ENCODE results near the gene APBB2. TPM values are rescaled to one million over a fixed set of nuclear protein-coding genes. Genes with fewer than 3 reads are reported as not detected.

Gene APBB2
- total RNA-seq, 4 donors from 2014 or later: 42.4 to 95.8 (median 51.3) TPM

DNA sequence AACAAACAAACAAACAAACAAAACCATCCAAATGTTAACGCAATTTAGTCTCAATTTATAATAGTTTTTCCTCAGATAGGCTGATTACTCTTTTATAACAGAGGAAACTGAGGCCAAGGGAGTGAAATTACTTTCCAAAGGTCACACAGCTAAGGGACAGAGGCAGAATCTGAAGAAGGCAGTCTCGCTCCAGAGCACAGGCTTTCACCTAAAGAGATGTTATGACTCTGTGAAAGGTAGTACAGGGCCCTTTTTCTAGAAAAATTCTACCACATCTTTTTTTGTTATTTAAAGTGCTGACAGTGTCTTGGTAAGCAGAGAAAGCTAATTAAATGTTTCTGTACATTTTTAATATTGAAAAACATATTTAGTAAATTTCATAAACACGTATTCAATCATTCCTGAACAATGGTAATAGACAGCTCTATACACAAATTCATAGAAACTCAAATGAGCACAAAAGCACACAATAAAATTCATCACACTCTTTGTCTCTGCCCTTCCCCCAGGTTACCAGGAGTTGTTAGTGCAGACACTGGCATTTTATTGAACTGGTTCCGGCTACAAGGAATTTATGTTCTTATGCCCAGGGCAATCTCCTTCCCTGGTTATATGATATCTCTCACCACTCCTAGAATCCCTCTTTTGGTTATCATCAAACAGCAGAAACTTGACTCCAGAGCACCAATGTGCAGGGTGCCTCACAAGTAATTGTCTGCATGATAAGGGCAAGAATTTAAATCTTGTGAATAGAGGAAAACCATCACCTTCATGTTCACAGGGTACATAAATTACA lies 7.7 kb upstream of the APBB2 start:
- Histone ChIP-seq H3K36me3 (no peaks in the 10 kb centered on the region), H3K4me3 (no peak overlapping the region), H3K27me3 (no peaks in the 10 kb centered on the region), H3K9me3 (no peaks in the 10 kb centered on the region), H3K27ac (no peak overlapping the region), H3K4me1 (peaks cover 3% of the 10 kb centered on the region)
- 87% methylated on average over 4 of the region's 4 CpGs for WGBS
- no peak for DNase-seq (ENCODE audit: low spot score in 2 of 2)
- TF ChIP-seq, protein P1, sequence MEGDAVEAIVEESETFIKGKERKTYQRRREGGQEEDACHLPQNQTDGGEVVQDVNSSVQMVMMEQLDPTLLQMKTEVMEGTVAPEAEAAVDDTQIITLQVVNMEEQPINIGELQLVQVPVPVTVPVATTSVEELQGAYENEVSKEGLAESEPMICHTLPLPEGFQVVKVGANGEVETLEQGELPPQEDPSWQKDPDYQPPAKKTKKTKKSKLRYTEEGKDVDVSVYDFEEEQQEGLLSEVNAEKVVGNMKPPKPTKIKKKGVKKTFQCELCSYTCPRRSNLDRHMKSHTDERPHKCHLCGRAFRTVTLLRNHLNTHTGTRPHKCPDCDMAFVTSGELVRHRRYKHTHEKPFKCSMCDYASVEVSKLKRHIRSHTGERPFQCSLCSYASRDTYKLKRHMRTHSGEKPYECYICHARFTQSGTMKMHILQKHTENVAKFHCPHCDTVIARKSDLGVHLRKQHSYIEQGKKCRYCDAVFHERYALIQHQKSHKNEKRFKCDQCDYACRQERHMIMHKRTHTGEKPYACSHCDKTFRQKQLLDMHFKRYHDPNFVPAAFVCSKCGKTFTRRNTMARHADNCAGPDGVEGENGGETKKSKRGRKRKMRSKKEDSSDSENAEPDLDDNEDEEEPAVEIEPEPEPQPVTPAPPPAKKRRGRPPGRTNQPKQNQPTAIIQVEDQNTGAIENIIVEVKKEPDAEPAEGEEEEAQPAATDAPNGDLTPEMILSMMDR (IDR thresholded peaks at IDR 0.05): no peak
- TF ChIP-seq EP300 (IDR thresholded peaks at IDR 0.05) (no peak), POLR2AphosphoS5 (IDR thresholded peaks at IDR 0.05) (no peak), POLR2A (IDR thresholded peaks at IDR 0.05) (no peak)

DNA sequence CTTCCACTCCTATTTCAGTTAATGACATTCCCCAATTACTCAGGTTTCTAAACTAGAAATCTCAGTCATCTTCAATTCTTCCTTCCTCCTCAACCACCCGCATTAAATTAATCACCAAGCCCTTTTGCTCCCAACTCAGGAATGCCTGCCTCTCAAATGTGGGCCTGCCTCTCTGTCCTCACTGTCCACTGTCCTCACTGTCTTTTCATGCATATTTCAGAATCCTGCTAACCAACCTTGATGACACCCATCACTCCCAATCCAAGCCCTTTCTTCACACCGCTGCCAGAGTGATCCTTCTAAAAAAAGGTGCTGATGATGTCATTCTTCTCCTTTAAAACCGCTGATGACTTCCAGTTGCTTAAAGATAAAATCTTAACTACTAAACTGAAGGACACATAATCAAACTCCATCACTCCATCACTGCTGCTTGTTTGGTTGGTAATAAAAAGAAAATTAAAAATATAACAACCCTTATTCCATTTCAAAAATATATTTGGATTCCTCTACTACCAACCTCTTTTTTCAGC lies 5.1 kb upstream of the APBB2 start:
- 70% methylated on average over 3 of the region's 3 CpGs for WGBS
- TF ChIP-seq, protein P1 (IDR thresholded peaks at IDR 0.05): no peak
- no peak overlapping the region for H3K27ac ChIP-seq
- H3K4me1 ChIP-seq: peaks cover 22% of the 10 kb centered on the region
- no peaks in the 10 kb centered on the region for H3K9me3 ChIP-seq
- no peak overlapping the region for H3K4me3 ChIP-seq
- no peaks in the 10 kb centered on the region for H3K36me3 ChIP-seq
- DNase-seq (ENCODE audit: low spot score in 2 of 2): no peak
- H3K27me3 ChIP-seq: no peaks in the 10 kb centered on the region

DNA sequence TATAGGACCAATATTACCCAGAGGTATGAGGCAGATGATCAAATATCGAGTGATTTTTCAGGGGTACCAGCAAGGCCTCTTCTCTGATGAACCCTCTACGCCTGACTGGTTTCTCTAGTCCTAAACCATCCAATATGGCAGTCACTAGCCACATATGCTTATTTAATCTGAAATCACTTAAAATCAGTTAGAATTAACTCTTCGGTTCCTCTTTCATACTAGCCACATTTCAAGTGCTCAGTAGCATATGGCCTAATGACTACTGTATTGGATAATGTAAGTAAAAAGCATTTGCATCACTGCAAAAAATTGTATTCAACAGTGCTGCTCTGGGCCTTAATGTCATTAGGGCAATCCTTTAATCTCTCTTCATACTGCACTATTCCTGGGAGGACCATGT lies 4.4 kb upstream of the APBB2 start:
- TF ChIP-seq, protein P1 (IDR thresholded peaks at IDR 0.05): no peak
- TF ChIP-seq POLR2A (IDR thresholded peaks at IDR 0.05) (no peak), EP300 (IDR thresholded peaks at IDR 0.05) (no peak), POLR2AphosphoS5 (IDR thresholded peaks at IDR 0.05) (no peak)
- no peaks in the 10 kb centered on the region for H3K27me3 ChIP-seq
- no peaks in the 10 kb centered on the region for H3K9me3 ChIP-seq
- DNase-seq (ENCODE audit: low spot score in 2 of 2): no peak
- no peak overlapping the region for H3K4me3 ChIP-seq
- no peak overlapping the region for H3K27ac ChIP-seq
- H3K36me3 ChIP-seq: no peaks in the 10 kb centered on the region
- 91% methylated on average over 3 of the region's 3 CpGs for WGBS
- H3K4me1 ChIP-seq: peaks cover 23% of the 10 kb centered on the region

DNA sequence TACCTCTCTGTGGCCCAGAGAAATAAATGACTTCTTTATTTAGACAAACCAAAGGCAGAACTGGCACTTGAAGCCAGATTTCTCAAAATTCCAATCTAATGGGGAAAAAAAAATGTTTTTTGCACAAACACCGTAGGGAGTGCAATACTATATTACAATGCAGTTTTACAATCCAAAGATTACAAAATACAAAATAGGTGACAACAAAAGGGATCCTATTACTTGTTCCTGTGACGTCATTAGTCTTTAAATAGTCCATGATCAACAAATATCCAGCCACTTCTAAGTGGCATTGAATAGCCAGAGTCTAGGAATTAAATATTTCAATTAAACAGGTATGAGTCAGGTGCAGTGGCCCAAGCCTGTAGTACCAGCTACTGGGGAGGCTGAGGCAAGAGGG lies 3.0 kb upstream of the APBB2 start:
- 80% methylated on average over 2 of the region's 2 CpGs for WGBS
- no peaks in the 10 kb centered on the region for H3K27me3 ChIP-seq
- TF ChIP-seq EP300 (IDR thresholded peaks at IDR 0.05): no peak
- no peak for TF ChIP-seq POLR2AphosphoS5 (IDR thresholded peaks at IDR 0.05)
- TF ChIP-seq, protein P1 (IDR thresholded peaks at IDR 0.05): no peak
- no peak for TF ChIP-seq POLR2A (IDR thresholded peaks at IDR 0.05)
- H3K4me1 ChIP-seq: peaks cover 36% of the 10 kb centered on the region
- no peaks in the 10 kb centered on the region for H3K9me3 ChIP-seq
- H3K36me3 ChIP-seq: no peaks in the 10 kb centered on the region
- H3K4me3 ChIP-seq: no peak overlapping the region
- no peak for DNase-seq (ENCODE audit: low spot score in 2 of 2)
- H3K27ac ChIP-seq: no peak overlapping the region

DNA sequence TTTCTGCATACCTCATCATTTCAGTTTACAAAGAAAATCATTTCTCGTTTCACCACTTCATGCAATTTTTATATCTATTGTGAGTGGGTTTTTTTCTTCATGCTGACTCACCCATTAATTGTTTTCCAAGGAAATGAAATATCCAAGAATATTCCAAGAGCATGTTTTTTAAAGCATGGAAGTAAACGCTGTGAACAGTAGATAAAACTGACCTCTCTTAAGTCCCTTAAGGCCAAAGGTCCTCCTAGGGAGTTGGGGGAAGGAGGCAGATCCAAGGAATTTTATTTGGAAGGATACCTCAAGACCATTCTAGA lies 2.6 kb upstream of the APBB2 start:
- 5% methylated on average over 2 of the region's 2 CpGs for WGBS

More for the DNA sequence above, 2.6 kb upstream of the APBB2 start:
- Histone ChIP-seq H3K9me3 (no peaks in the 10 kb centered on the region), H3K4me3 (peak overlapping the region; percentile 64), H3K27ac (peak overlapping the region; percentile 89), H3K36me3 (no peaks in the 10 kb centered on the region), H3K27me3 (no peaks in the 10 kb centered on the region), H3K4me1 (peaks cover 40% of the 10 kb centered on the region)
- DNase-seq (ENCODE audit: low spot score in 2 of 2): no peak
- TF ChIP-seq POLR2A (IDR thresholded peaks at IDR 0.05) (no peak), POLR2AphosphoS5 (IDR thresholded peaks at IDR 0.05) (no peak), EP300 (IDR thresholded peaks at IDR 0.05) (no peak)
- TF ChIP-seq, protein P1 (IDR thresholded peaks at IDR 0.05): no peak
